ENCODE measurements around the gene CAMKK1.
A peak's percentile ranks its signal among the peaks of the same experiment; 100 is the strongest.

Gene CAMKK1

DNA sequence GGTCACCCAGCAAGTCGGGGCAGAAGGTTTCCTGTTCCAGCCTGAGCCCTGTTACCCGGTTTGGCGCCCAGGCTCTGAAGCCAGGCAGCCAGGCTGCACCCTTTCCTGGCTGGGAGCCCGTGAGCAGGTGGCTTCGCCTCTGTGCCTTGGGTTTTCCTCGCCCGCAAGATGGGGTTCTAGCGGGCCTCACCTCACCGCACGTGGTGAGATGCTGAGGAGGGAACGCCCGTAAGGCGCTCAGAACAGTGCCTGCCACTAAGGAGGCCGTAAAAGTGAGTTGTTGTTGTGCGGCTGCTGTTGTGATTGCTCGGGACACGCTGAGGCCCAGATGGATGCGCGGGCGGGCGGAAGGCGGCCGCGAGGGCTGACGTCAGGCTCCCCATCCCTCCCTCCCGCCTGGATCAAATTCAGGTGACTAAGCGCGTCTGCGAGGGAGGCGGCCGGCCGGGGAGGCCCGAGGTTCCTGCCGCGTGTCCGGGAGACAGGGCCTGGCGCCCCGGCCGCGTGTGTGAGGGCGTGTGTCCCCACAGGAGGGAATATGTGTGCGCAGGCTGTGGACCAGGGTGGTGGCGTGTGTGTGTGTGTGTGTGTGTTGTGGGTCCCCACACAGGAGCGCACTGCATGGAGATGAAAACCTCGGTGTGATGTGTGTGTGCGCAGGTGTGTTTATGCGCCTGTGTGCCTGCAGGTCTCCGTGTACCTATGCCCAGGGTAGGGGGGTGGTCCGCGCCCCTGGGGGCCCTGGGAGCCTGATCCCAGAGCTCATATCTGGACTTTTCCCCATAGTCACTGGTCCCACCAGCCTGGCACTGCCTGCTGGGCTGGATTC, 4.3 kb downstream of the CAMKK1 start:
- Mint-ChIP-seq H3K27ac (peak overlapping the region; percentile 85 to 93), H3K27me3 (no peaks in the 10 kb centered on the region), H3K9me3 (no peaks in the 10 kb centered on the region), H3K4me1 (ENCODE audit: low read depth in 2 of 2) (peaks cover 26 to 38% of the 10 kb centered on the region in 2 donors), H3K4me3 (no peak overlapping the region), H3K36me3 (ENCODE audit: insufficient read depth) (peaks cover 3% of the 10 kb centered on the region)
- DNase-seq (no peak), ATAC-seq (replicated peaks) (no peak)

DNA sequence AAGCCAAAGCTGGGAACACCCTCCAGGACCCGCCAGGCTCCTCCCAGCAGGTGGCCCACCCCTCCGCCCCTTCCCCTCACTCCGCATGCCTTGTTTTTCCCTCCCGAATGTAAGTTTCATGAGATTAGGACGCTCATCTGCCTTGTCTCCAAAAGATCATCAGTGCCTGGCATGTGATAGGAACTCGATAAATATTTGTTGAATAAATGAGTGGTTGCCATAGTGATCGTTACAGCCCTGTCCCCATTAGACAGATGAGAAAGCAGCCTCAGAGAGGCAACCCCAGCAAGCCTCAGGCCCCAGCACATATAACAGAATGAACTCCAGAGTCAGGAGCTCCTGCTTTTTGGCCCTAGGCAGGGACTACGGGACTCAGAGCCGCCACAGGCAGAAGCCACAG, 5.0 kb downstream of the CAMKK1 start:
- H3K9me3 Mint-ChIP-seq, result no peaks in the 10 kb centered on the region
- ATAC-seq (replicated peaks), result no peak
- DNase-seq, result no peak
- no peaks in the 10 kb centered on the region for H3K27me3 Mint-ChIP-seq
- no peak overlapping the region for H3K4me3 Mint-ChIP-seq
- peak overlapping the region; percentile 85 to 93 for H3K27ac Mint-ChIP-seq
- H3K4me1 Mint-ChIP-seq (ENCODE audit: low read depth in 2 of 2), result peaks cover 22 to 35% of the 10 kb centered on the region in 2 donors
- H3K36me3 Mint-ChIP-seq (ENCODE audit: insufficient read depth), result no peaks in the 10 kb centered on the region

DNA sequence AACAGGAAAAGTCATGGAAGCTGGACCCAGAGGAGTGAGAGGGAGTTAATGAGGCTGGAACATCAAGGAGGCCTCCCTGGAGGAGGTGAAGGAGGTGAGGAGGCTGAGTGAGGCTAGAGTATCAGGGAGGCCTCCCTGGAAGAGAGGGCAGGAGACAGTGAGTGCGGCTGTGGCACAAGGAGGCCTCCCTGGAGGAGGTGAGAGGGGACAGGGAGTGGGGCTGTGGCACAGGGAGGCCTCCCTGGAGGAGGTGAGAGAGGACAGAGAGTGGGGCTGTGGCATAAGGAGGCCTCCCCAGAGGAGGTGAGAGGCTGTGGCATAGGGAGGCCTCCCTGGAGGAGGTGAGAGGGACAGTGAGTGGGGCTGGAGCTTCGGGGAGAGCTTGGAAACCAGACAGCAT, 5.5 kb downstream of the CAMKK1 start:
- peak overlapping the region; percentile 31 to 82 for H3K4me3 Mint-ChIP-seq
- no peaks in the 10 kb centered on the region for H3K9me3 Mint-ChIP-seq
- H3K27ac Mint-ChIP-seq, result peak overlapping the region; percentile 85 to 93
- peaks cover 22 to 35% of the 10 kb centered on the region in 2 donors for H3K4me1 Mint-ChIP-seq (ENCODE audit: low read depth in 2 of 2)
- H3K27me3 Mint-ChIP-seq, result no peaks in the 10 kb centered on the region
- DNase-seq (no peak), ATAC-seq (replicated peaks) (no peak)
- H3K36me3 Mint-ChIP-seq (ENCODE audit: insufficient read depth), result no peaks in the 10 kb centered on the region

DNA sequence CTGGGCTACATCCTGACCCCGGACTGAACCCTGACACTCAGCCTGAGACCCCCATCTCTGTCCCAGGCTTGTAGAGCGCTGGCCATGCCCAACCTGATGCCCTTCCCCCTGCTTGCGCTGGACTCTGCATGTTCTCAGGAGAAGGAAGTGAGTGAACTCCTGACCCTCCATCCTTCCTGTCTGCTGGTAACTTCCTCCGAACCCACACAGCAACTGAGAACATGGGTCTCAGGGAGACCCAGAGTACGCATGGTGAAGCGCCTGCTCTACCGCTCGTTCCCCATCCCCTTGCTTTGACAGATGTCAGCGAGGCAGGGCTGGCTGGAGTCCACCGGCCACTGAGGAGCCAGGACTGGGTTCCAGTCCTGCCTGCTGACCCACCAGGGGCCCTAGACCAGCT, 6.1 kb downstream of the CAMKK1 start:
- H3K4me3 Mint-ChIP-seq, result peak overlapping the region; percentile 31 to 82
- H3K27ac Mint-ChIP-seq, result peak overlapping the region; percentile 85 to 93
- peaks cover 20 to 32% of the 10 kb centered on the region in 2 donors for H3K4me1 Mint-ChIP-seq (ENCODE audit: low read depth in 2 of 2)
- H3K9me3 Mint-ChIP-seq, result no peaks in the 10 kb centered on the region
- H3K36me3 Mint-ChIP-seq (ENCODE audit: insufficient read depth), result no peaks in the 10 kb centered on the region
- ATAC-seq (replicated peaks) (peak; percentile 79), DNase-seq (no peak)
- no peaks in the 10 kb centered on the region for H3K27me3 Mint-ChIP-seq

DNA sequence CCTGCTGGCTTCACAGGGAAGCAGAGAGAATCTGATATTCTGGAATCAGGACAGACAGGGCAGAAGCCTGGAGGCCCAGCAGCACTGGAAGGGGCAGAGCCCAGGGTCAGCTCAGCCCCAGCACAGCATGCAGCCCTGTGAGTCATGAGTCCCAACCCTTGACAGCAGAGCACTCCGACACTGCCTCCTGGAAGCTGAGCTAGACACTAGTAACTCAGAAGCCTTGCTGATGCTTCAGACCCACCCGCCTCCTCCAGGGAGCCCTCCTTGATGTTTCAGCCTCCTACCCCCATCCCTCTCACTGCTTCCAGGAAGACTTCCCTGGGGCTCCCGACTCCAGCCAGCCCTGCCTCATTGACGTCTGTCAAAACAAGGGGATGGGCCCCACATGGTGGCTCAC, 6.9 kb downstream of the CAMKK1 start:
- Mint-ChIP-seq H3K4me3 (peak overlapping the region in 1 of 2 donors; percentile 82), H3K36me3 (ENCODE audit: insufficient read depth) (no peaks in the 10 kb centered on the region), H3K27ac (peak overlapping the region in 1 of 2 donors; percentile 85), H3K9me3 (no peaks in the 10 kb centered on the region), H3K4me1 (ENCODE audit: low read depth in 2 of 2) (peaks cover 12 to 24% of the 10 kb centered on the region in 2 donors), H3K27me3 (no peaks in the 10 kb centered on the region)
- ATAC-seq (replicated peaks), result no peak
- DNase-seq, result no peak

DNA sequence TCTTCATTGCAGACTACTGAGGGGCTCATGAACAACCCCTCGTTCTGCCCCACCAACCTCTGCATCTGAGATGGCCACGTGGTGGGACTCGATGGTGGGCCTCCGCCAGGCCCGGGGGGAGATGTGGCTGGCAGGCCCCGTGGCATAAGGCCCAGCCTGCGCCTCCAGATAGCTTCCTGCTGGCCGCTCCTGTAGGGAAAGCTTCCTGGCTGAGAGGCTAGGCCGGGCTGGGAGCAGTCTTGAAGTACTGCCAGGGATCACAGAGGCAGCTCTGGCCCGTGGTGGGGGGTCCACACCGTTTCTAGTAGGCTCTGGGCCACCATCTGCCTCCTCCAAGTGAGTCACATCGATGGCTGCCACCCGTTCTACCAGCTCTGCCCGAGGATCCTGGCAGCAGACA, 7.6 kb downstream of the CAMKK1 start:
- DNase-seq, result no peak
- no peak for ATAC-seq (replicated peaks)
- Mint-ChIP-seq H3K36me3 (ENCODE audit: insufficient read depth) (no peaks in the 10 kb centered on the region), H3K27ac (peak overlapping the region in 1 of 2 donors; percentile 67), H3K4me1 (ENCODE audit: low read depth in 2 of 2) (peaks cover 12 to 20% of the 10 kb centered on the region in 2 donors), H3K9me3 (no peaks in the 10 kb centered on the region), H3K27me3 (no peaks in the 10 kb centered on the region), H3K4me3 (no peak overlapping the region)

DNA sequence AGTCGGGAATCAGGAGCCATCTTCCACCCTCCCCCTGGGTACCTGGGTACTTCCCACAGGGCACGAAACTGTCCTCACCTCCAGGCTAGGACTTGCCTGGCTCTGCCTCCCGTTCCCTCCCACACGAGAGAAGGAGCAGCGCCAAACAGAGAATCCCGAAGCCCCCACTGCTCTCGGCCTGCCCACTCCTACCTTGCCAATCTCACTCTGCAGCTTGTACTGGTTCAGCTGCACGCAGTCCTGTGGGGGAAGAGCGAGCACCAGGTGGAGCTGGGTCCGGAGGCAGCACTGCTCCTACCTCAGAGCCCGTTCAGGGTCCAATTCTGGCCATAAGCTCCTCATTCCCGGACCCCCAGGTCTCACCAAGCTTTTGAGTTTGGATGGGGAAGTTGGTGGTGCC, 8.7 kb downstream of the CAMKK1 start:
- Mint-ChIP-seq H3K9me3 (no peaks in the 10 kb centered on the region), H3K27ac (no peak overlapping the region), H3K4me3 (no peak overlapping the region), H3K36me3 (ENCODE audit: insufficient read depth) (peaks cover 3% of the 10 kb centered on the region), H3K27me3 (no peaks in the 10 kb centered on the region), H3K4me1 (ENCODE audit: low read depth in 2 of 2) (peaks cover 12 to 21% of the 10 kb centered on the region in 2 donors)
- ATAC-seq (replicated peaks) (no peak), DNase-seq (no peak)

DNA sequence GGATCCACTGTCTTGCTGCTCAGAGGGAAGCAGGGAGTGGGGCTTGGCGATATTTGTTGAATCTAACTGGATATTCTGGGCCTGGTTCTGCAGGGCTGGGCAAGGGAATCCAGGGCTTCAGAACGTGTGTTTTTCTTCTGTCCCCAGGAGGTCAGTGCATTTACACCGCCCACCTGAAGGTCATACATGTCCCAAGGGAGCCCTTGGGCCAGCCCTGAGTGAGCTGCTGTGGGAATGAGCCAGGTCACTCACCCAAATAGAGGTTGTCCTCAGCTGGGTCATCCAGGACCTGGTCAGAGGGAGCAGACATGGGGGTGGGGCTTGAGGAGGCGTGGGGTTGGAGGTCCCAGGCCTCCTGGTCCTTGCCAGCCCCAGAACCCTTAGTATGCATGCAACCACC, 10.6 kb downstream of the CAMKK1 start:
- Mint-ChIP-seq H3K36me3 (ENCODE audit: insufficient read depth) (peaks cover 3% of the 10 kb centered on the region), H3K27ac (no peak overlapping the region), H3K4me1 (ENCODE audit: low read depth in 2 of 2) (peaks cover 8 to 16% of the 10 kb centered on the region in 2 donors), H3K9me3 (no peaks in the 10 kb centered on the region), H3K4me3 (no peak overlapping the region), H3K27me3 (no peaks in the 10 kb centered on the region)
- no peak for DNase-seq
- no peak for ATAC-seq (replicated peaks)

DNA sequence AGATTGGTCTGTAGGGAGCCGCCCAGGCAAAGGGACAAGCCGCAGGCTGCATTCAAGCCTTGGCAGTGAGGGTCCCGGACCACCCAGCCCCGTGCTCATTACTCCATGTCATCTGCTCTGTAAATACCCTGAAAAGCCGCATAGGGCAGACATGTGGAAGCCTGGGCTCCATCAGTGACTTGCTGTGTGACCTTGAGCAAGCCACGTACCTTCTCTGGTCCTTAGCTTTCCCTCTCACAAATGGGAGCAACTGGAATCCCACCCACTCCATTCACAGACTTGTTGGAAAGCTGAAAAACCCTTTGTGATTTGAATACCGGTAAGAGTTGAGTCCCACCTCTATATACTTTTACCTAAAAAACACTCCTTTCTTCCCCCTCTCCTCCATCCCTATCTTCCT, 11.9 kb downstream of the CAMKK1 start:
- DNase-seq (no peak), ATAC-seq (replicated peaks) (no peak)
- H3K4me1 Mint-ChIP-seq (ENCODE audit: low read depth in 2 of 2), result peaks cover 0 to 3% of the 10 kb centered on the region in 2 donors
- no peaks in the 10 kb centered on the region for H3K9me3 Mint-ChIP-seq
- no peak overlapping the region for H3K27ac Mint-ChIP-seq
- H3K27me3 Mint-ChIP-seq, result no peaks in the 10 kb centered on the region
- H3K36me3 Mint-ChIP-seq (ENCODE audit: insufficient read depth), result peaks cover 3% of the 10 kb centered on the region
- no peak overlapping the region for H3K4me3 Mint-ChIP-seq

DNA sequence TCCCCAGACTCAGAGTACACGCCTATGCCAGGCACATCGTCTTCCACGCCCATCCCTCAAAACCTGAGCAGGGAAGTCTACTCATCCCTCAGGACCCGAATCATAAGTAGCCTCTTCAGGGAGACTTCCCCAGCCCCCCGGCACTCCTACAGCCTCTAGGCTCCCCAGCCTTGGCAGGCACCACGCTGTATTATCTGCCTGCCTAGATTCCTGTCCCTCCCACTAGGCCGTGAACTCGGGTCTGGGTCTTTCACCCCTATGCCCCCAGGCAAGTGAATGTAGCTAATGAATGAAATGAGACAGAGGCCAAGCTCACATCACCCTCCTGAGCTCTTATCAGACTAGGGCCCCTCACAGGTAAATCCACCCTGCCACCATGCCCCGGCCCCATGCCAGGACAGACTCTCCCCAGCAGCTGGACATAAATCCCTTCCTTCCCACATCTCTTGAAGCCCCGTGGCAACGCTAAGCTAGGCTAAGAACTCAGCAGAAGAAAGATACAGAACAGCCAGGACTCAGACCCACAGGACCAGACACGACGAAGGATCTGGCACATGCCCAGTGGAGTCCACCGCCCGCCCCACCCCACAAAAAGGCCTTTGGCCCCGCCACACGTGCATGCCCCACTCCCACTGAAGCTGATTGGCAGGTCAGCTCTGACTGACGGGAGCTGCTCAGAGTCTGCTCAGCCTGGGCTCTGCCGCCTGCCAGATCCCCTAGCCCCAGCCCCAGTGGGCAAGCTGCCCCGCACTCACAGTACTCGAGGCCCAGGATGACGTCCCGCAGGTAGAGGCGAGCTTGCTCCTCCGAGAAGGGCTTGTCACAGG, 13.0 kb downstream of the CAMKK1 start:
- no peaks in the 10 kb centered on the region for H3K9me3 Mint-ChIP-seq
- no peak for DNase-seq
- H3K27ac Mint-ChIP-seq, result peak overlapping the region; percentile 51 to 63
- no peak for ATAC-seq (replicated peaks)
- no peak overlapping the region for H3K4me3 Mint-ChIP-seq
- H3K27me3 Mint-ChIP-seq, result no peaks in the 10 kb centered on the region
- peaks cover 3% of the 10 kb centered on the region for H3K36me3 Mint-ChIP-seq (ENCODE audit: insufficient read depth)
- peaks cover 0 to 2% of the 10 kb centered on the region in 2 donors for H3K4me1 Mint-ChIP-seq (ENCODE audit: low read depth in 2 of 2)

DNA sequence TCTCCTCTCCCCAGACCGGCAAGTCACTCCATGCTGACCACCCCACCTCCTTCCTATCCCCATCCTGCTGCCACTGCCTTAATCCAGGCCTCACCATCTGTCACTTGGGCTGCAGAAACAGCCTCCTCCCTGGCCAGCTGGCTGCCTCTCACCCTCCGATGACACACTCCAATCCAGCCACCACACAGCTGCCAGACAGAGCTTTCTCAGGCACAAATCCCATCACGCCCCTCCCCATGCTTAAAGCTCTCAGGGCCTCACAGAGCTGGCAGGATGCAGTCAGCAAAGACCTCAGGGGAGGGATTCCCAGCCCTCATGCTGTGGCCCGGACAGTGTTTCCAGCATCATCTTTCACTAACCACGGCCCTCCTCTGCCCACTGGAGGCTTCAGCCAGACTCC, 13.7 kb downstream of the CAMKK1 start:
- ATAC-seq (replicated peaks) (no peak), DNase-seq (no peak)
- Mint-ChIP-seq H3K27me3 (no peaks in the 10 kb centered on the region), H3K9me3 (no peaks in the 10 kb centered on the region), H3K4me1 (ENCODE audit: low read depth in 2 of 2) (peaks cover 0 to 2% of the 10 kb centered on the region in 2 donors), H3K4me3 (no peak overlapping the region), H3K36me3 (ENCODE audit: insufficient read depth) (peaks cover 3% of the 10 kb centered on the region), H3K27ac (peak overlapping the region; percentile 51 to 63)

DNA sequence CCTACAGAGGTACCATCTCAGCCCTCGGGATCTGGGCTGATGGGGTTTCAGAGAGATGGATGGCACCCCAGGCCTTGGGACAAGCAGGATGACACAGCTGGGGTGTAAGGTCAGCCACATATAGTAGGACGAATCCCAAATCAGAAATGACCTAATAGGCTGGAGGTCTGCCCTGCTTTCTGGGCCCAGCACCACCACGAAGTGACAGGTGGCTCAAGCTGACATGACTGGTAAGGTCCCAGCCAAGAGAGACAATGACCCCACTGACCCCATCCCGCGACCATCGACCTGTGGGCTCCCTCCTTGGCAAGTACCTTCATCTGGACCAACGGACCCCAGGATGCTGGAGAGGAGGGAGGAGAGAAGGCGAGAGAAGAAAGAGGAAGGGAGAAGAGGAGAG, 15.6 kb downstream of the CAMKK1 start:
- DNase-seq (no peak), ATAC-seq (replicated peaks) (no peak)
- no peaks in the 10 kb centered on the region for H3K9me3 Mint-ChIP-seq
- H3K27me3 Mint-ChIP-seq, result no peaks in the 10 kb centered on the region
- peaks cover 0 to 2% of the 10 kb centered on the region in 2 donors for H3K4me1 Mint-ChIP-seq (ENCODE audit: low read depth in 2 of 2)
- H3K4me3 Mint-ChIP-seq, result no peak overlapping the region
- peaks cover 5% of the 10 kb centered on the region for H3K36me3 Mint-ChIP-seq (ENCODE audit: insufficient read depth)
- H3K27ac Mint-ChIP-seq, result no peak overlapping the region

DNA sequence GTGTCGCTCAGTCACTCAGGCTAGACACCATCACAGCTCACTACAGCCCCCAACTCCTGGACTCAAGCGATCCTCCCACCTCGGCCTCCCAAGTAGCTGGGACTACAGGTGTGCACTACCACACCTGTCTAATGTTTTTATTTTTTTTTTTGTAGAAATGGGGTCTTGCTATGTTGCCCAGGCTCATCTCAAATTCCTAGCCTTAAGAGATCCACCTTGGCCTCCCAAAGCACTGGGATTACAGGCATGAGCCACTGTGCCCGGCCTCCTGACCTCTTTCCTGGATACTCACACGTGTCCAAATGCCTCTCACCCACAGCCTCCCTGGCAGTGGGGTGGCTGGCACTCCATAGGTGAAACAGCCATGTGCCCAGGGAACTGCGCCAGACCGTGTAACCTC, 17.5 kb downstream of the CAMKK1 start:
- DNase-seq (no peak), ATAC-seq (replicated peaks) (no peak)
- H3K36me3 Mint-ChIP-seq (ENCODE audit: insufficient read depth), result peaks cover 8% of the 10 kb centered on the region
- H3K9me3 Mint-ChIP-seq, result no peaks in the 10 kb centered on the region
- no peak overlapping the region for H3K4me3 Mint-ChIP-seq
- H3K27me3 Mint-ChIP-seq, result no peaks in the 10 kb centered on the region
- H3K4me1 Mint-ChIP-seq (ENCODE audit: low read depth in 2 of 2), result peaks cover 6 to 7% of the 10 kb centered on the region in 2 donors
- peak overlapping the region in 1 of 2 donors; percentile 62 for H3K27ac Mint-ChIP-seq

DNA sequence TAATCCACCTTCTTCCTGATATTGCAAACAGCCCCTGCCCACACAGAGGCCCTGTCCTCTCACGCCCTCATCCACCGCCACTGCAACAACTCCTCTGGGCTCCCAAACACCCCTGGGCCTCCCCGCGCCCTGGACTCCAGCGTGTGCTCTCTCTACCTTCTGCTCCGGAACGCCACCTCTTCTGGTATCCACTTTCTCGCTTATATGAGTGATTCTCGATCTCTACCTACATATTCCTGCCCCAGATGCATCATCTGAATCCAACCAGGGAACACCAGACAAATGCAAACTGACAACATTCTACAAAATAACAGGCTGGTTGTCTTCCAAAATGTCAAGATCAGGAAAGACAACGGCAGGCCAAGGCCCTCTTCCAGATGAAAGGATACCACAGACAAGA, 19.0 kb downstream of the CAMKK1 start:
- peaks cover 5% of the 10 kb centered on the region for H3K36me3 Mint-ChIP-seq (ENCODE audit: insufficient read depth)
- no peak overlapping the region for H3K27ac Mint-ChIP-seq
- no peaks in the 10 kb centered on the region for H3K27me3 Mint-ChIP-seq
- no peaks in the 10 kb centered on the region for H3K9me3 Mint-ChIP-seq
- peaks cover 4 to 7% of the 10 kb centered on the region in 2 donors for H3K4me1 Mint-ChIP-seq (ENCODE audit: low read depth in 2 of 2)
- H3K4me3 Mint-ChIP-seq, result no peak overlapping the region
- no peak for ATAC-seq (replicated peaks)
- DNase-seq, result no peak

Data from effector memory CD8-positive, alpha-beta T cell (primary cell).